HepG2 (cell line): ENCODE data around the gene BLMH. TPM values are rescaled to one million over a fixed set of nuclear protein-coding genes. Genes with fewer than 3 reads are reported as not detected.
A peak's percentile ranks its signal among the peaks of the same experiment; 100 is the strongest.

ENCODE experiments used
- DMAP1 ChIP-seq: IDR thresholded peaks from 2 replicates; pipeline ENCODE4 v1.6.1; 2016
- EHMT2 ChIP-seq: fragments of 200-600 bp; sonication (generic); IDR thresholded peaks from 2 replicates; pipeline ENCODE4 v1.7.0; 2017; ENCODE audit warnings: antibody characterized with exemption, low read depth, low read length, borderline replicate concordance
- GATA4 ChIP-seq: sonication (generic); IDR thresholded peaks from 2 replicates; pipeline ENCODE4 v1.6.1; 2016; ENCODE audit warnings: antibody characterized with exemption, low read depth, borderline replicate concordance
- HNF4A ChIP-seq: sonication (generic); formaldehyde crosslinking; IDR thresholded peaks from 2 replicates; pipeline ENCODE4 v1.4.0; 2020; ENCODE audit warnings: missing genetic modification reagents
- RARG ChIP-seq: sonication (generic); formaldehyde crosslinking; IDR thresholded peaks from 2 replicates; pipeline ENCODE4 v1.4.0; 2020; ENCODE audit warnings: low read depth, mild to moderate bottlenecking, missing genetic modification reagents
- ZNF615 ChIP-seq: sonication (generic); formaldehyde crosslinking; IDR thresholded peaks from 2 replicates; pipeline ENCODE4 v1.5.0; 2020; ENCODE audit warnings: mild to moderate bottlenecking, missing genetic modification reagents, borderline replicate concordance
- polyA plus RNA-seq, 8 experiments: library from polyadenylated mRNA; depleted of rRNA in 3 of 8; stranded (reverse) in 7 of 8; unstranded in 1 of 8; fragments of >200 nt; fragmentation: Illumina TruSeq in 4 of 8; extraction: Trizol in 4 of 8; gene quantifications; 2 replicates each; pipeline versions ENCODE4 v1.2.1 to v1.2.3, GENCODE V29; 2011 to 2016; ENCODE audit warnings: low read depth in 4 of 8, missing spikeins in 1 of 8, mixed read lengths in 1 of 8; ENCODE audit not compliant: insufficient read depth in 1 of 8
- total RNA-seq, 5 experiments: library from RNA; depleted of rRNA; stranded (reverse); fragments of >200 nt; fragmentation: Illumina TruSeq; extraction: Trizol; gene quantifications; 2 replicates each; pipeline ENCODE4 v1.2.3, GENCODE V29; 2016; ENCODE audit warnings: low read depth in 1 of 5
- TF ChIP-seq, protein P1 (sequence below), 2 experiments: sonication (generic) in 1 of 2; formaldehyde crosslinking in 1 of 2; IDR thresholded peaks; 2 replicates each; pipeline versions ENCODE4 v1.4.0 to v1.6.1; 2016 to 2020; ENCODE audit warnings: borderline replicate concordance in 1 of 2, low read depth in 1 of 2, mild to moderate bottlenecking in 1 of 2, missing genetic modification reagents in 1 of 2
- TF ChIP-seq, protein P2 (sequence below): sonication (generic); formaldehyde crosslinking; IDR thresholded peaks from 2 replicates; pipeline ENCODE4 v1.9.0; 2022; ENCODE audit warnings: missing genetic modification reagents, mild to moderate bottlenecking, borderline replicate concordance
- TF ChIP-seq, protein P3 (sequence below): fragments of 450-650 bp; IDR thresholded peaks from 2 replicates; pipeline ENCODE4 v1.6.1; 2016
- TF ChIP-seq, protein P4 (sequence below): sonication (generic); formaldehyde crosslinking; IDR thresholded peaks from 2 replicates; pipeline ENCODE4 v1.4.0; 2020; ENCODE audit warnings: missing genetic modification reagents
- TF ChIP-seq, protein P5 (sequence below): IDR thresholded peaks from 2 replicates; pipeline ENCODE4 v1.6.1; 2016
- TF ChIP-seq, protein P6 (sequence below): sonication (generic); formaldehyde crosslinking; IDR thresholded peaks from 2 replicates; pipeline ENCODE4 v1.9.0; 2022; ENCODE audit warnings: low read depth, missing genetic modification reagents
- TF ChIP-seq, protein P7 (sequence below): sonication (generic); formaldehyde crosslinking; IDR thresholded peaks from 2 replicates; pipeline ENCODE4 v1.4.0; 2020; ENCODE audit warnings: missing genetic modification reagents, low read depth, mild to moderate bottlenecking, borderline replicate concordance

The BLMH gene
- total and polyA plus RNA-seq, 2 of the 13 experiments (the other 11 are each of a cell fraction or from before 2014, with no cell fraction given), result 12.1 to 41.0 TPM

DNA sequence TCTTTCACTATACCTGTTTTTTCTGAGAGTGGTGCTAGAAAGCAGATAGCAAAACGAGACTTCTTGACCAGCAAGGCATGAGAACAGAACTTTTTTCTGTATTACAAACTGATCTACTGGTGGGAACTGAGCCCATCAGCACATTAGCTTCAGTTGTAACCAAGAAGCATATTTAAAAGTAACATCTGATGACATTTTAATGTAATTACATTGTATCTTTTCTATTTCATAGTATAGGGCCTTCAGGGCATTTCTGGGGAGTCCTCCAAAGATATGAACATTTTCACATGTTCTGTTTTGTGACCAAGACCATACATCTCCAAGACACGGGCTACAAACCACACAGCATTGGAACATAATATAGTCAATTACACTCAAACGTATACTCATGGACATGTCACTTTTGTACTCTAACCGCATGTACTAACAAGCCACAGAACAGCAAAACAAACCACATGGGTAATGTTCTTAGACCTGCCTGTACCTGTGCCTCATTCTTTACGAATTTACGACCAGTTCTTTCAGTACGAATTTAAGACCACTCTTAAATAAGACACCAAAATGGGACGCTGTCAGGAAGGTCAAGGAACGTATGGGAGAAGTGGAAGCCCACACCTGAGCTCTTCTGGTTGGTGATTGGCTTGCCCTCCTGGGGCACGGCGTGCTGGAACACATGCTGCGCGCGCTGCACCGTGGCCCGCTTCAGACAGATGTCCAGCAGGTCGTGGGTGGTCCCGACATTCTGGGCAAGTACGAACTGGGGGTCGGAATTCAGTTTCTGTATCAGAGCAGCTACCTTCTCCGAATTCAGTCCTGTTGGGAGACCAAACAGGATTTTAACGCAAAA lies 825 bp downstream of the BLMH start (continued):
- TF ChIP-seq, protein P1, sequence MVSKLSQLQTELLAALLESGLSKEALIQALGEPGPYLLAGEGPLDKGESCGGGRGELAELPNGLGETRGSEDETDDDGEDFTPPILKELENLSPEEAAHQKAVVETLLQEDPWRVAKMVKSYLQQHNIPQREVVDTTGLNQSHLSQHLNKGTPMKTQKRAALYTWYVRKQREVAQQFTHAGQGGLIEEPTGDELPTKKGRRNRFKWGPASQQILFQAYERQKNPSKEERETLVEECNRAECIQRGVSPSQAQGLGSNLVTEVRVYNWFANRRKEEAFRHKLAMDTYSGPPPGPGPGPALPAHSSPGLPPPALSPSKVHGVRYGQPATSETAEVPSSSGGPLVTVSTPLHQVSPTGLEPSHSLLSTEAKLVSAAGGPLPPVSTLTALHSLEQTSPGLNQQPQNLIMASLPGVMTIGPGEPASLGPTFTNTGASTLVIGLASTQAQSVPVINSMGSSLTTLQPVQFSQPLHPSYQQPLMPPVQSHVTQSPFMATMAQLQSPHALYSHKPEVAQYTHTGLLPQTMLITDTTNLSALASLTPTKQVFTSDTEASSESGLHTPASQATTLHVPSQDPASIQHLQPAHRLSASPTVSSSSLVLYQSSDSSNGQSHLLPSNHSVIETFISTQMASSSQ (IDR thresholded peaks at IDR 0.05; ENCODE audit: low read depth), result no peak
- TF ChIP-seq, protein P1 (CRISPR knock-in tag; IDR thresholded peaks at IDR 0.05; ENCODE audit: borderline replicate concordance), result no peak
- TF ChIP-seq, protein P2, sequence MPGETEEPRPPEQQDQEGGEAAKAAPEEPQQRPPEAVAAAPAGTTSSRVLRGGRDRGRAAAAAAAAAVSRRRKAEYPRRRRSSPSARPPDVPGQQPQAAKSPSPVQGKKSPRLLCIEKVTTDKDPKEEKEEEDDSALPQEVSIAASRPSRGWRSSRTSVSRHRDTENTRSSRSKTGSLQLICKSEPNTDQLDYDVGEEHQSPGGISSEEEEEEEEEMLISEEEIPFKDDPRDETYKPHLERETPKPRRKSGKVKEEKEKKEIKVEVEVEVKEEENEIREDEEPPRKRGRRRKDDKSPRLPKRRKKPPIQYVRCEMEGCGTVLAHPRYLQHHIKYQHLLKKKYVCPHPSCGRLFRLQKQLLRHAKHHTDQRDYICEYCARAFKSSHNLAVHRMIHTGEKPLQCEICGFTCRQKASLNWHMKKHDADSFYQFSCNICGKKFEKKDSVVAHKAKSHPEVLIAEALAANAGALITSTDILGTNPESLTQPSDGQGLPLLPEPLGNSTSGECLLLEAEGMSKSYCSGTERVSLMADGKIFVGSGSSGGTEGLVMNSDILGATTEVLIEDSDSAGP (CRISPR knock-in tag), result no peak
- TF ChIP-seq EHMT2 (no peak), GATA4 (no peak), RARG (CRISPR knock-in tag) (no peak), DMAP1 (CRISPR knock-in tag) (peak; percentile 30; the same call in 1 of the 2 replicates), HNF4A (CRISPR knock-in tag) (no peak), ZNF615 (CRISPR knock-in tag) (no peak)
- TF ChIP-seq, protein P3, sequence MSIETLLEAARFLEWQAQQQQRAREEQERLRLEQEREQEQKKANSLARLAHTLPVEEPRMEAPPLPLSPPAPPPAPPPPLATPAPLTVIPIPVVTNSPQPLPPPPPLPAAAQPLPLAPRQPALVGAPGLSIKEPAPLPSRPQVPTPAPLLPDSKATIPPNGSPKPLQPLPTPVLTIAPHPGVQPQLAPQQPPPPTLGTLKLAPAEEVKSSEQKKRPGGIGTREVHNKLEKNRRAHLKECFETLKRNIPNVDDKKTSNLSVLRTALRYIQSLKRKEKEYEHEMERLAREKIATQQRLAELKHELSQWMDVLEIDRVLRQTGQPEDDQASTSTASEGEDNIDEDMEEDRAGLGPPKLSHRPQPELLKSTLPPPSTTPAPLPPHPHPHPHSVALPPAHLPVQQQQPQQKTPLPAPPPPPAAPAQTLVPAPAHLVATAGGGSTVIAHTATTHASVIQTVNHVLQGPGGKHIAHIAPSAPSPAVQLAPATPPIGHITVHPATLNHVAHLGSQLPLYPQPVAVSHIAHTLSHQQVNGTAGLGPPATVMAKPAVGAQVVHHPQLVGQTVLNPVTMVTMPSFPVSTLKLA, result no peak
- TF ChIP-seq, protein P4, sequence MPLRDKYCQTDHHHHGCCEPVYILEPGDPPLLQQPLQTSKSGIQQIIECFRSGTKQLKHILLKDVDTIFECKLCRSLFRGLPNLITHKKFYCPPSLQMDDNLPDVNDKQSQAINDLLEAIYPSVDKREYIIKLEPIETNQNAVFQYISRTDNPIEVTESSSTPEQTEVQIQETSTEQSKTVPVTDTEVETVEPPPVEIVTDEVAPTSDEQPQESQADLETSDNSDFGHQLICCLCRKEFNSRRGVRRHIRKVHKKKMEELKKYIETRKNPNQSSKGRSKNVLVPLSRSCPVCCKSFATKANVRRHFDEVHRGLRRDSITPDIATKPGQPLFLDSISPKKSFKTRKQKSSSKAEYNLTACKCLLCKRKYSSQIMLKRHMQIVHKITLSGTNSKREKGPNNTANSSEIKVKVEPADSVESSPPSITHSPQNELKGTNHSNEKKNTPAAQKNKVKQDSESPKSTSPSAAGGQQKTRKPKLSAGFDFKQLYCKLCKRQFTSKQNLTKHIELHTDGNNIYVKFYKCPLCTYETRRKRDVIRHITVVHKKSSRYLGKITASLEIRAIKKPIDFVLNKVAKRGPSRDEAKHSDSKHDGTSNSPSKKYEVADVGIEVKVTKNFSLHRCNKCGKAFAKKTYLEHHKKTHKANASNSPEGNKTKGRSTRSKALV, result no peak
- TF ChIP-seq, protein P5, sequence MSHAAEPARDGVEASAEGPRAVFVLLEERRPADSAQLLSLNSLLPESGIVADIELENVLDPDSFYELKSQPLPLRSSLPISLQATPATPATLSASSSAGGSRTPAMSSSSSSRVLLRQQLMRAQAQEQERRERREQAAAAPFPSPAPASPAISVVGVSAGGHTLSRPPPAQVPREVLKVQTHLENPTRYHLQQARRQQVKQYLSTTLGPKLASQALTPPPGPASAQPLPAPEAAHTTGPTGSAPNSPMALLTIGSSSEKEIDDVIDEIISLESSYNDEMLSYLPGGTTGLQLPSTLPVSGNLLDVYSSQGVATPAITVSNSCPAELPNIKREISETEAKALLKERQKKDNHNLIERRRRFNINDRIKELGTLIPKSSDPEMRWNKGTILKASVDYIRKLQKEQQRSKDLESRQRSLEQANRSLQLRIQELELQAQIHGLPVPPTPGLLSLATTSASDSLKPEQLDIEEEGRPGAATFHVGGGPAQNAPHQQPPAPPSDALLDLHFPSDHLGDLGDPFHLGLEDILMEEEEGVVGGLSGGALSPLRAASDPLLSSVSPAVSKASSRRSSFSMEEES (CRISPR knock-in tag), result no peak
- TF ChIP-seq, protein P6, sequence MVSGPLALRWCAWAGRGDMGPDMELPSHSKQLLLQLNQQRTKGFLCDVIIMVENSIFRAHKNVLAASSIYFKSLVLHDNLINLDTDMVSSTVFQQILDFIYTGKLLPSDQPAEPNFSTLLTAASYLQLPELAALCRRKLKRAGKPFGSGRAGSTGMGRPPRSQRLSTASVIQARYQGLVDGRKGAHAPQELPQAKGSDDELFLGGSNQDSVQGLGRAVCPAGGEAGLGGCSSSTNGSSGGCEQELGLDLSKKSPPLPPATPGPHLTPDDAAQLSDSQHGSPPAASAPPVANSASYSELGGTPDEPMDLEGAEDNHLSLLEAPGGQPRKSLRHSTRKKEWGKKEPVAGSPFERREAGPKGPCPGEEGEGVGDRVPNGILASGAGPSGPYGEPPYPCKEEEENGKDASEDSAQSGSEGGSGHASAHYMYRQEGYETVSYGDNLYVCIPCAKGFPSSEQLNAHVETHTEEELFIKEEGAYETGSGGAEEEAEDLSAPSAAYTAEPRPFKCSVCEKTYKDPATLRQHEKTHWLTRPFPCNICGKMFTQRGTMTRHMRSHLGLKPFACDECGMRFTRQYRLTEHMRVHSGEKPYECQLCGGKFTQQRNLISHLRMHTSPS (CRISPR knock-in tag), result no peak
- TF ChIP-seq, protein P7, sequence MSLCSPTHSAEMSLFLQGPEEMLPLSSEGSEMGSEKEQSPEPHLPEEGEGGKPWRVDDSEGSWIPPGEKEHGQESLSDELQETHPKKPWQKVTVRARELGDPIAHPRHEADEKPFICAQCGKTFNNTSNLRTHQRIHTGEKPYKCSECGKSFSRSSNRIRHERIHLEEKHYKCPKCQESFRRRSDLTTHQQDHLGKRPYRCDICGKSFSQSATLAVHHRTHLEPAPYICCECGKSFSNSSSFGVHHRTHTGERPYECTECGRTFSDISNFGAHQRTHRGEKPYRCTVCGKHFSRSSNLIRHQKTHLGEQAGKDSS (CRISPR knock-in tag), result no peak
